ENCODE measurements around the gene ATRNL1.

Gene ATRNL1

GRCh38 chr10:115624448-115624847, 531.3 kb downstream of the ATRNL1 start:
- in situ Hi-C loops (cut with MboI; ENCODE audit: low sequenced_read_pairs, unreplicated experiment): no loop called here
- no peak for DNase-seq (ENCODE audit: low spot score)
- TF ChIP-seq CTCF (IDR thresholded peaks at IDR 0.05; ENCODE audit: borderline replicate concordance, control extremely low read depth, extremely low read depth, insufficient read depth, missing control alignments): no peak

- DNase-seq (ENCODE audit: low spot score): no peak
- no peak for TF ChIP-seq CTCF (IDR thresholded peaks at IDR 0.05; ENCODE audit: borderline replicate concordance, control extremely low read depth, extremely low read depth, insufficient read depth, missing control alignments)
- in situ Hi-C loops (cut with MboI; ENCODE audit: low sequenced_read_pairs, unreplicated experiment): no loop called here
Measured at GRCh38 chr10:115628616-115629015, 535.5 kb downstream of the ATRNL1 start.

- DNase-seq (ENCODE audit: low spot score): no peak
- no peak for TF ChIP-seq CTCF (IDR thresholded peaks at IDR 0.05; ENCODE audit: borderline replicate concordance, control extremely low read depth, extremely low read depth, insufficient read depth, missing control alignments)
- in situ Hi-C loops (cut with MboI; ENCODE audit: low sequenced_read_pairs, unreplicated experiment): no loop called here
Measured at GRCh38 chr10:115638246-115638645, 545.1 kb downstream of the ATRNL1 start.

GRCh38 chr10:115649217-115649616, 556.1 kb downstream of the ATRNL1 start:
- in situ Hi-C loops (cut with MboI; ENCODE audit: low sequenced_read_pairs, unreplicated experiment): no loop called here
- TF ChIP-seq CTCF (IDR thresholded peaks at IDR 0.05; ENCODE audit: borderline replicate concordance, control extremely low read depth, extremely low read depth, insufficient read depth, missing control alignments): no peak
- no peak for DNase-seq (ENCODE audit: low spot score)

- in situ Hi-C loops (cut with MboI; ENCODE audit: low sequenced_read_pairs, unreplicated experiment): no loop called here
- no peak for DNase-seq (ENCODE audit: low spot score)
- no peak for TF ChIP-seq CTCF (IDR thresholded peaks at IDR 0.05; ENCODE audit: borderline replicate concordance, control extremely low read depth, extremely low read depth, insufficient read depth, missing control alignments)
Measured at GRCh38 chr10:115653473-115653872, 560.3 kb downstream of the ATRNL1 start.

GRCh38 chr10:115654961-115655360, 561.8 kb downstream of the ATRNL1 start:
- TF ChIP-seq CTCF (IDR thresholded peaks at IDR 0.05; ENCODE audit: borderline replicate concordance, control extremely low read depth, extremely low read depth, insufficient read depth, missing control alignments): no peak
- in situ Hi-C loops (cut with MboI; ENCODE audit: low sequenced_read_pairs, unreplicated experiment): no loop called here
- DNase-seq (ENCODE audit: low spot score): no peak
